HepG2 (cell line): ENCODE data around the gene MMP19. TPM values are rescaled to one million over a fixed set of nuclear protein-coding genes. Genes with fewer than 3 reads are reported as not detected.
A peak's percentile ranks its signal among the peaks of the same experiment; 100 is the strongest.

Experiments
- ATAC-seq: fragments of 200-7000 bp; cut with Tn5 transposase; 3 replicates; pipeline ENCODE4 v1.9.1; 2020; ENCODE audit warnings: mild to moderate bottlenecking, moderate library complexity
- BruUV-seq: library from RNA; stranded (reverse); fragments of 400-500 nt; replicated peaks from 2 replicates; lab custom pipeline; 2021; lab: Mats Ljungman, UMichigan
- CTCF ChIA-PET: fragments of 300-600 bp; formaldehyde crosslinking; extraction: SDS; loops from one replicate; lab custom pipeline; 2021; ENCODE audit warnings: low total read pairs, inconsistent platforms, low intra/inter-chr PET ratio; lab: Yijun Ruan, JAX
- POLR2A ChIA-PET: fragments of 350-600 bp; sonication (Branson Sonifier 250); formaldehyde crosslinking; loops from one replicate; lab custom pipeline; 2020; ENCODE audit warnings: antibody characterized with exemption, inconsistent platforms; lab: Yijun Ruan, JAX
- DNase-seq: peaks from one replicate; pipeline ENCODE4 v3.0.0-alpha.2; 2015; ENCODE audit warnings: low spot score
- FAIRE-seq: peaks from 3 replicates; lab custom pipeline; 2011; peaks lifted over from hg19 to GRCh38; lab: Jason Lieb, UNC
- H2AFZ ChIP-seq: one replicate; pipeline ENCODE4 v1.6.1; 2011; ENCODE audit warnings: low read length, inconsistent platforms
- H3K27ac ChIP-seq: fragments of 300-600 bp; 3 replicates; pipeline ENCODE4 v1.8.0; 2011; ENCODE audit warnings: mixed run types, mild to moderate bottlenecking, mixed read lengths, low read length, inconsistent platforms; ENCODE audit not compliant: insufficient read depth; ENCODE audit errors: extremely low read length
- H3K27me3 ChIP-seq, 2 experiments: fragments of 200-600 bp in 1 of 2; 2 replicates in 1 of 2; 3 replicates in 1 of 2; pipeline versions ENCODE4 v1.6.0 to v1.8.0; 2011; ENCODE audit warnings: low read length in 2 of 2, mild to moderate bottlenecking in 2 of 2, moderate library complexity in 2 of 2, inconsistent platforms in 1 of 2; ENCODE audit not compliant: insufficient read depth in 2 of 2, control insufficient read depth in 1 of 2
- H3K36me3 ChIP-seq, 2 experiments: fragments of 200-600 bp in 1 of 2; replicated peaks in 1 of 2; 2 replicates in 1 of 2; 3 replicates in 1 of 2; pipeline versions ENCODE4 v1.5.1 to v1.8.0; 2011; ENCODE audit warnings: low read length in 2 of 2, inconsistent platforms in 1 of 2; ENCODE audit not compliant: insufficient read depth in 2 of 2, control insufficient read depth in 1 of 2
- H3K4me1 ChIP-seq: 2 replicates; pipeline ENCODE4 v1.5.1; 2012; ENCODE audit warnings: low read length, inconsistent platforms; ENCODE audit not compliant: insufficient read depth
- H3K4me2 ChIP-seq: 2 replicates; pipeline ENCODE4 v1.6.0; 2011; ENCODE audit warnings: low read depth, low read length, inconsistent platforms
- H3K4me3 ChIP-seq, 3 experiments: fragments of 200-600 bp in 1 of 3; sonication (generic), shearing (Covaris generic) in 1 of 3; replicated peaks in 1 of 3; 2 replicates each; pipeline ENCODE4 v1.5.1; 2011 to 2016; ENCODE audit warnings: low read length in 3 of 3, inconsistent platforms in 2 of 3, low read depth in 2 of 3, mild to moderate bottlenecking in 2 of 3, control low read depth in 1 of 3, mixed read lengths in 1 of 3; ENCODE audit not compliant: insufficient read depth in 1 of 3
- H3K79me2 ChIP-seq: one replicate; pipeline ENCODE4 v1.6.1; 2011; ENCODE audit warnings: low read length, inconsistent platforms; ENCODE audit not compliant: insufficient read depth
- H3K9ac ChIP-seq: 2 replicates; pipeline ENCODE4 v1.6.0; 2011; ENCODE audit warnings: mild to moderate bottlenecking, low read depth, low read length, inconsistent platforms; ENCODE audit not compliant: insufficient read depth
- H3K9me3 ChIP-seq: 2 replicates; pipeline ENCODE4 v1.5.1; 2012; ENCODE audit warnings: mild to moderate bottlenecking, low read length
- H4K20me1 ChIP-seq: 2 replicates; pipeline ENCODE4 v1.6.0; 2011; ENCODE audit warnings: inconsistent platforms, mild to moderate bottlenecking, low read length, moderate library complexity; ENCODE audit not compliant: insufficient read depth
- CENPX ChIP-seq: sonication (generic); formaldehyde crosslinking; IDR thresholded peaks from 2 replicates; pipeline ENCODE4 v1.9.0; 2021; ENCODE audit warnings: mild to moderate bottlenecking, missing genetic modification reagents, moderate library complexity
- CHCHD3 ChIP-seq: sonication (generic); formaldehyde crosslinking; IDR thresholded peaks from 2 replicates; pipeline ENCODE4 v1.8.0; 2022; ENCODE audit warnings: mild to moderate bottlenecking, missing genetic modification reagents, moderate library complexity
- CREB1 ChIP-seq, 2 experiments: fragments of 450-650 bp in 1 of 2; IDR thresholded peaks; 2 replicates each; pipeline ENCODE4 v1.6.1; 2016 to 2017; ENCODE audit warnings: control low read depth in 1 of 2, mild to moderate bottlenecking in 1 of 2, missing compliant biosample characterization in 1 of 2, missing genetic modification characterization in 1 of 2
- ZMAT3 ChIP-seq: sonication (generic); formaldehyde crosslinking; conservative IDR thresholded peaks from 2 replicates; pipeline ENCODE4 v1.7.0; 2021; ENCODE audit warnings: missing genetic modification reagents
- ZNF530 ChIP-seq: sonication (generic); formaldehyde crosslinking; IDR thresholded peaks from 2 replicates; pipeline ENCODE4 v1.5.0; 2020; ENCODE audit warnings: low read depth, mild to moderate bottlenecking, missing genetic modification reagents
- ZNF558 ChIP-seq: sonication (generic); formaldehyde crosslinking; IDR thresholded peaks from 2 replicates; pipeline ENCODE4 v1.9.0; 2022; ENCODE audit warnings: mild to moderate bottlenecking, missing genetic modification reagents, borderline replicate concordance
- WGBS: methylation state at CpG from one replicate; pipeline ENCODE4 v1.1.6; 2017; ENCODE audit warnings: low lambda C conversion rate; 5-methylcytosine and 5-hydroxymethylcytosine counted together
- in situ Hi-C: cut with HindIII; loops from 2 replicates; pipeline ENCODE4 v1.10.0; 2017; ENCODE audit warnings: low pct_unique_long_range_greater_than_20kb; ENCODE audit not compliant: extremely low pct_ligation_motif_present
- intact Hi-C: fragments of 100-400 bp; cut with micrococcal nuclease; formaldehyde crosslinking; loops from one replicate; pipeline ENCODE4 v1.10.0; 2022; ENCODE audit not compliant: unreplicated experiment
- polyA plus RNA-seq, 8 experiments: library from polyadenylated mRNA; depleted of rRNA in 3 of 8; stranded (reverse) in 7 of 8; unstranded in 1 of 8; fragments of >200 nt; fragmentation: Illumina TruSeq in 4 of 8; extraction: Trizol in 4 of 8; gene quantifications; 2 replicates each; pipeline versions ENCODE4 v1.2.1 to v1.2.3, GENCODE V29; 2011 to 2016; ENCODE audit warnings: low read depth in 4 of 8, missing spikeins in 1 of 8, mixed read lengths in 1 of 8; ENCODE audit not compliant: insufficient read depth in 1 of 8
- total RNA-seq, 5 experiments: library from RNA; depleted of rRNA; stranded (reverse); fragments of >200 nt; fragmentation: Illumina TruSeq; extraction: Trizol; gene quantifications; 2 replicates each; pipeline ENCODE4 v1.2.3, GENCODE V29; 2016; ENCODE audit warnings: low read depth in 1 of 5
- TF ChIP-seq, protein P1 (sequence below): sonication (generic); formaldehyde crosslinking; IDR thresholded peaks from 2 replicates; pipeline ENCODE4 v1.5.1; 2020; ENCODE audit warnings: mild to moderate bottlenecking, missing genetic modification reagents
- TF ChIP-seq, protein P2 (sequence below): sonication (generic); formaldehyde crosslinking; IDR thresholded peaks from 2 replicates; pipeline ENCODE4 v1.4.0; 2020; ENCODE audit warnings: missing genetic modification reagents

Gene MMP19
- total and polyA plus RNA-seq, 2 of the 13 experiments (the other 11 are each of a cell fraction or from before 2014, with no cell fraction given) = 0.07 to 0.08 TPM

DNA sequence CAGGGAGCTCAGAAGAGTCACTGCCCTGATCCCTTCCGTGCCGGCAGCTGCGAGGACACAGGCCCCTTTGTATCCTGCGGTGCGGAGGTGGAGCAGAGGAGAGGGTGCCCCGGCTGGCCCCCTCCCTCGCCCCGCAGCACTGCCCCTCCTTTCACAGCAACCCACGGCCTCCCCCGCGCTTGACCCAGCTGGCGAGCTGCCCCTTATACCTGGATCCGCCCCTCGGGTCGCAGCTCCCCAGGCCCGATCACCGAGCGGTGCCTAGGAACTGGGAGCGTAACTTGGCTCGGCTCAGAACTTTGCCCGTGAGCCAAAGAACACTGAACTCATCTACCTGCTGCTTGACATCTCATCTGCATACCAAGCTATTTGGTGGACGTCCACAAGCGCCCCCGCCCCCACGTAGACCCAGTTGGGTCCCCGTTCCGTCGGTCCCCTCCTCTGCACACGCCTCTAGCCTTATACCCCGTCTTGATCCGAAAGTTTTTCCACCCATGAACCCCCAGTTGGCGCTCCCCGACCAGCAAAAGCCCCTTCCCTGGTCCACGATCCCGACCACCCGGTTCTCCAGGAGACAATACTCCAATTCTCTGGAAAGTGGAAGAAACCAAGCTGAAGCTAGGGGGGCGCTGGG lies 12.7 kb downstream of the MMP19 start (continued):
- no peak for TF ChIP-seq CREB1 (IDR thresholded peaks at IDR 0.05)
- TF ChIP-seq CREB1 (CRISPR knock-in tag; IDR thresholded peaks at IDR 0.05) = no peak
- TF ChIP-seq CENPX (CRISPR knock-in tag) = no peak
- TF ChIP-seq, protein P1, sequence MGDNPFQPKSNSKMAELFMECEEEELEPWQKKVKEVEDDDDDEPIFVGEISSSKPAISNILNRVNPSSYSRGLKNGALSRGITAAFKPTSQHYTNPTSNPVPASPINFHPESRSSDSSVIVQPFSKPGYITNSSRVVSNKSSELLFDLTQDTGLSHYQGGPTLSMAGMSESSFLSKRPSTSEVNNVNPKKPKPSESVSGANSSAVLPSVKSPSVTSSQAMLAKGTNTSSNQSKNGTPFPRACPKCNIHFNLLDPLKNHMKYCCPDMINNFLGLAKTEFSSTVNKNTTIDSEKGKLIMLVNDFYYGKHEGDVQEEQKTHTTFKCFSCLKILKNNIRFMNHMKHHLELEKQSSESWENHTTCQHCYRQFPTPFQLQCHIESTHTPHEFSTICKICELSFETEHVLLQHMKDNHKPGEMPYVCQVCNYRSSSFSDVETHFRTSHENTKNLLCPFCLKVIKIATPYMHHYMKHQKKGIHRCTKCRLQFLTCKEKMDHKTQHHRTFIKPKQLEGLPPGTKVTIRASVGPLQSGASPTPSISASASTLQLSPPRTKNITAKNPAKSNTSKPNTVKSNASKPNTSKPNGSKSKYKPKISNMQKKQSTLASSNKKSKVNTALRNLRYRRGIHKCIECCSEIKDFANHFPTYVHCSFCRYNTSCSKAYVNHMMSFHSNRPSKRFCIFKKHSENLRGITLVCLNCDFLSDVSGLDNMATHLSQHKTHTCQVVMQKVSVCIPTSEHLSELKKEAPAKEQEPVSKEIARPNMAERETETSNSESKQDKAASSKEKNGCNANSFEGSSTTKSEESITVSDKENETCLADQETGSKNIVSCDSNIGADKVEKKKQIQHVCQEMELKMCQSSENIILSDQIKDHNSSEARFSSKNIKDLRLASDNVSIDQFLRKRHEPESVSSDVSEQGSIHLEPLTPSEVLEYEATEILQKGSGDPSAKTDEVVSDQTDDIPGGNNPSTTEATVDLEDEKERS = no peak
- TF ChIP-seq ZNF530 (CRISPR knock-in tag) = no peak
- 0 out of 2 replicates have a peak, but pooled peaks have one; percentile 3 for TF ChIP-seq ZMAT3 (CRISPR knock-in tag)
- TF ChIP-seq ZNF558 = no peak
- TF ChIP-seq CHCHD3 (CRISPR knock-in tag) = no peak

DNA sequence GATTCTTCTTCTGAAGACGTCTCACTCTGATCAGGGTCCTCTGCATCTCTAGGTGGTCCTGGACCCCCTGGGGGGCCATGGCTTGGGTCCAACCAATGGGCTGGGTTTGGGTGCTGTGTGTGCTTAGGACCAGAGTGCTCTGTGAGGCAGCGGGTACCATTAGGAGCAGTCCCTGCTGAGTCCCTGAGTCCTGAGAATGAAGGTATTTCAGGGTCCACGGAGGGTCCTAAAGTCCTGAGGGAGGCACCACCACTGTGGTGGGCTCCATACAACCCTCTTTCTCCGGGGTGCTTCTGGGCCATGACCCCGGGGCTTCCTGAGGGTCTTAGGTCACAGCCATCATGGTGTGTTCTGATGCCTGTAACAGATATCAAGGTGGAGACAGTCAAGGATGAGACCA lies 14.4 kb downstream of the MMP19 start:
- ChIA-PET POLR2A (interaction anchor here (1.6 to 7.2 kb wide), 5 partner anchors 9 to 253 kb away, joined by 4 to 206 read pairs (median 26); partner anchors contain the start of genes DGKA, ORMDL2, PYM1 and RAB5B), CTCF (no interaction called here)
- 93% methylated on average over 2 of the region's 5 CpGs for WGBS
- TF ChIP-seq, protein P2, sequence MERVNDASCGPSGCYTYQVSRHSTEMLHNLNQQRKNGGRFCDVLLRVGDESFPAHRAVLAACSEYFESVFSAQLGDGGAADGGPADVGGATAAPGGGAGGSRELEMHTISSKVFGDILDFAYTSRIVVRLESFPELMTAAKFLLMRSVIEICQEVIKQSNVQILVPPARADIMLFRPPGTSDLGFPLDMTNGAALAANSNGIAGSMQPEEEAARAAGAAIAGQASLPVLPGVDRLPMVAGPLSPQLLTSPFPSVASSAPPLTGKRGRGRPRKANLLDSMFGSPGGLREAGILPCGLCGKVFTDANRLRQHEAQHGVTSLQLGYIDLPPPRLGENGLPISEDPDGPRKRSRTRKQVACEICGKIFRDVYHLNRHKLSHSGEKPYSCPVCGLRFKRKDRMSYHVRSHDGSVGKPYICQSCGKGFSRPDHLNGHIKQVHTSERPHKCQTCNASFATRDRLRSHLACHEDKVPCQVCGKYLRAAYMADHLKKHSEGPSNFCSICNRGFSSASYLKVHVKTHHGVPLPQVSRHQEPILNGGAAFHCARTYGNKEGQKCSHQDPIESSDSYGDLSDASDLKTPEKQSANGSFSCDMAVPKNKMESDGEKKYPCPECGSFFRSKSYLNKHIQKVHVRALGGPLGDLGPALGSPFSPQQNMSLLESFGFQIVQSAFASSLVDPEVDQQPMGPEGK (CRISPR knock-in tag) = no peak
- Histone ChIP-seq H3K27ac (peak overlapping the region; percentile 93), H3K4me3 (peak overlapping the region in 2 of 3 experiments; percentile 61 to 87; a peak in 5 of 6 replicates), H3K4me2 (peak overlapping the region; percentile 66), H3K27me3 (no peaks in the 10 kb centered on the region; a peak in 1 of 5 replicates), H2AFZ (no peak overlapping the region), H3K9me3 (no peaks in the 10 kb centered on the region), H4K20me1 (no peaks in the 10 kb centered on the region), H3K9ac (peak overlapping the region; percentile 71; the same call in 1 of the 2 replicates), H3K4me1 (peaks cover 63% of the 10 kb centered on the region), H3K79me2 (peaks cover 31% of the 10 kb centered on the region), H3K36me3 (no peaks in the 10 kb centered on the region)
- no peak for FAIRE-seq
- intact Hi-C loops (no loop called here), in situ Hi-C loops (no loop called here)
- BruUV-seq = no TSS peak
- ATAC-seq = no peak
- DNase-seq = no peak
